Astrocyte (in vitro differentiated cells and primary cell): ENCODE results near the gene MMP12.

Source experiments
- CTCF ChIP-seq: IDR thresholded peaks from 2 replicates; pipeline ENCODE4 v1.5.1; 2011; ENCODE audit warnings: low read depth, mild to moderate bottlenecking, inconsistent platforms, low read length, moderate library complexity; ENCODE audit not compliant: insufficient read depth
- EZH2 ChIP-seq: IDR thresholded peaks from 2 replicates; pipeline ENCODE4 v1.6.1; 2012; ENCODE audit warnings: mild to moderate bottlenecking, low read length, inconsistent platforms; ENCODE audit not compliant: insufficient read depth

DNA sequence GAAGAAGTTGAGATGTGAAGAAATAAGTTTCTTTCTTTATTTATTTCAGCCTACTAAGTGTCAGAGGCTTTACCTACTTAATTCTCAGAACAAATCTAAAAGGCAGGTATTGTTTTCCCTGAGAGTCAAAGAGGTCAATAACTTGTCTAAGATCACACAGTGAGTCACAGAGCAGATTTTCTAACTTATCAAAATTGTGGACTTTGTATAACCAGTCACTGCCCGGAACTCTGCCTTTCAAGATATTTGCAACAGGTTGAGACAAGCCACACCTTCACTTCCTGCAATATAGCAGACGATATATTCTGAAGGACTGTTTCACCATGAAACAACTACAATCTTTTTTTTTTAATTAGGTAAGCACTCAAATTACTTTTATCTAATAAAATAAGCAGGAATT is 20.8 kb downstream of the MMP12 start:
- no peak for TF ChIP-seq EZH2
- no peak for TF ChIP-seq CTCF
